Myocyte (in vitro differentiated cells): ENCODE measurements around the gene PRKCZ. TPM values are rescaled to one million over a fixed set of nuclear protein-coding genes. Genes with fewer than 3 reads are reported as not detected.

Experiments
- DNase-seq: peaks from one replicate; pipeline ENCODE4 v3.0.0-alpha.2; 2012; ENCODE audit warnings: low read depth
- total RNA-seq: library from RNA; depleted of rRNA; stranded (reverse); fragments of >200 nt; gene quantifications from 2 replicates; pipeline ENCODE4 v1.2.3, GENCODE V29; 2014

The PRKCZ gene
- total RNA-seq, 1 donor from 2014 or later, result 0.27 TPM

DNA sequence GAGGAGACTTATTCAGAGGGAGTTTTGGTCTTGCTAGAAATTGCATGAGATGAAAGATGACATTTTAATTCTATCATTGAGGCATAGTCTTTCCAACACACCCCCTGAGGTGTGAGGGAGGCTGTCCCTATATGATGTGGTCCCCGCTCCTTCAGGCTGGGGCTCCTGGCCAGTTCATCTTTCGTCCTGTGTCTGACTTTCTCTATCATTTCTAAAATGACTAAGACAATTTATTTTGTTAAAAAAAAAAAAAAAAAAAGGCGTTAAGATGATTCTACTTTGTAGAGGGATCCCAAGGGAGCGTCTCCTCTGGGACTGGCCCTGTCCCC lies 50.5 kb downstream of the PRKCZ start:
- DNase-seq, result no peak

DNA sequence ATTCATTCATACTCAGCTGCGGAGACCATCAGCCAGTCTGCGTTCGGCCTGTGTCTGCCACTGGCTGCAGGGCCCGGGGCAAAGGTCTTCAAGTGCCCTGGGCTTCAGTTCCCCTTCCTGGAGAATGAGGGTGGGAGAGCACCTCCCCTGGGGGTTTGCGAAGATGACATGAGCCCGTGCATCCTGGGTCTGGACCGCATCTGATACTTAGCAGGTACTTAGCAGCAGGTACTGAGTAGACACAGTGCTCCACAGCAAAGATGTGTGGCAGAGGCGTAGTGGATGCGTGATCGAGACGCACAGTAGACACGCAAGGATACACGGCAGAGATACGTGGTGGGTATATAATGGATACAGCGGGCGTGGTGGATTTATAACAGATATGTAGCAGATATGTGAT lies 51.3 kb downstream of the PRKCZ start:
- DNase-seq, result no peak

DNA sequence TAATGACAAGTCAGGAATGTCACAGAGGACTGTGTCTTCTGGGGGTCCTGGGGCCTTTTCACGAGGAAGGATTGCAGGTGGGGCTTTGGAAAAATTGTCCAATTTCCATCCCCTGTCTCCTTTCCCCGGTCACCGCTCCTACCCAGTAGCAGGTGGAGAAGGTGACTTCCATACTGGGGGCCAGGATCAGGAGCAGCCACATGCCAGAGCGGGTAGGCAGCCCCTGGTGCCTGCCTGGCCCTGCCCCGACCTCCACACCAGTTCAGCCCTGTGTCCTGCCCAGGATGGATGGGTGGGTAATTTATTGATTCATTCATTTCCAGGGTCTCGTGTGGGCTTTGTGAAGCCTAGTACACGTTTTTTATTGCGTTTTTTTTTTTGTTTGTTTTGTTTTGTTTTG lies 51.7 kb downstream of the PRKCZ start:
- no peak for DNase-seq

DNA sequence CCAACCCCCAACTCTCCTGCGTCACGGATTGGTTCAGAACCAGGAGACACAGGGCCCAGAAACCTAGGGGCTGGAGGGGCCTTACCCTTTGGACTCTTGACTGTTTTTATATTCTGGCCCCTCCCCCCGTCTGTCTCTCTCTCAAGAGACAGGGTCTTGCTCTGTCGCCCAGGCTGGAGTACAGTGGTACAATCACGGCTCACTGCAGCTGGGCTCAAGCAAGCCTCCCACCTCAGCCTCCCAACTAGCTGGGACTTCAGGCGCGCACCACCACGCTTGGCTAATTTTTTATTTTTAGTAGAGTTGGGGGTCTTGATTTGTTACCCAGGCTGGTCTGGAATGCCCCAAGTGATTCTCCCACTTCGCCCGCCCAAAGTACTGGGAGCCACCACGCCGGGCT lies 52.5 kb downstream of the PRKCZ start:
- DNase-seq, result no peak

DNA sequence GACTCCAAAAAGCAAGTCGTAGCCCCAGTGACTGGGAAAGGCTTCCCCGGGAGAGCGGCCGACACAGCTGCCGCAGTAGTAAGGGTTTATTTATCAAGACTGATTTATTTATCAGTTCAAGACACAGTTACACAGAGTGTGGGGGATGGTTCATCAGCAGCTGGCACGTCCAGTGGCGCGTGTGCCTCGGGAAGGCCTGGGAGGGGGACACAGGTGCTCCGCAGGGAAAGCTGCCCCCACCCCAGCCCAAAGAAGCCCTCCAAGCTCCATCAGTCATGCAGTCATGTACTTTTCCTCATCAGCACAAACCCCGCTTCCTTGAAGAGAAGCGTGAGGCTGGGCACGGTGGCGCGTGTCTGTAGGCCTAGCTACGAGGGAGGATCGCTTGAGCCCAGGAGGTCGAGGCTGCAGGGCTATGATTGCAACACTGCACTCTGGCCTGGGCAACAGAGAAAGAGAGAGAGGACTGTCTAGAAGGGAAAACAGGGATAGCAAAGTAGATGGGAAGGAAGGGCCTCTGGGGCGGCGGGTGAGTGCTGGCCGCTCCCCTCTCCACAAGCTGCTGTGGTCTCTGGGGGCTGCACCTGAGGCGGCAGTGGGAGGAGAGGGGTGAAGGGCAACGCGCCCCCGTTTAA lies 53.2 kb downstream of the PRKCZ start:
- no peak for DNase-seq

DNA sequence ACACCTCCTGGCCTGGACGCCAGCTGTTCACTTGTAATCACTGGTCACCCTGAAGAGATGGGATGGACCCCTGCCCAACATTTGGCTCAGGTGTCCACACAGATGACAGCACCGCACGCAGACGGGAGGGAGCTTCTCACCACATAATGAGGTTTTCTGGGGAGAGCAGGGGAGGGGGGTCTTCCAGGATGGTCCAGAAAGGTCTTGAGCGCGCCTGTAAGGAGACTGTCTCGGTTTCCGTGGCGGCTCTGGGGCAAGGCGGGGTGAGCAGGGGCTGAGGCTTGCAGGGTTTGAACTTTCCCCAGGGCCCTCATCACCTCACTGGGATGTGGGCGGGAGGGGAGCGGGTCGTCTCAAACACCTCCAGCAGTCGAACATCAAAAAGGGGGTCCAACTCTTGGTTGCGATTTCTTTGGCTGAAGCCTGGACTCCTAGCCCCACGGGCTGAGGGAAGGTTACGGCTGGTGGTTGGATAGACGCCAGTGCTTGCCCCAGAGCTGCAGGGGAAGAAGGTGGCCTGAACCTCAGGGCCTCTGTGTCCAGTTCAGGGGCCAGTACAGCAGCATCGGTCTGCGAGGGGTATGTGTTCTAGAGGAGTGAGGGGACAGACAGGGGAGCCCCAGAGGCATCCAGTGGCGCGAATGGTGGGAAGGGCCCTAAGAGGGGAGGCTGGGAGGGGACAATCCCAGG lies 53.8 kb downstream of the PRKCZ start:
- no peak for DNase-seq

DNA sequence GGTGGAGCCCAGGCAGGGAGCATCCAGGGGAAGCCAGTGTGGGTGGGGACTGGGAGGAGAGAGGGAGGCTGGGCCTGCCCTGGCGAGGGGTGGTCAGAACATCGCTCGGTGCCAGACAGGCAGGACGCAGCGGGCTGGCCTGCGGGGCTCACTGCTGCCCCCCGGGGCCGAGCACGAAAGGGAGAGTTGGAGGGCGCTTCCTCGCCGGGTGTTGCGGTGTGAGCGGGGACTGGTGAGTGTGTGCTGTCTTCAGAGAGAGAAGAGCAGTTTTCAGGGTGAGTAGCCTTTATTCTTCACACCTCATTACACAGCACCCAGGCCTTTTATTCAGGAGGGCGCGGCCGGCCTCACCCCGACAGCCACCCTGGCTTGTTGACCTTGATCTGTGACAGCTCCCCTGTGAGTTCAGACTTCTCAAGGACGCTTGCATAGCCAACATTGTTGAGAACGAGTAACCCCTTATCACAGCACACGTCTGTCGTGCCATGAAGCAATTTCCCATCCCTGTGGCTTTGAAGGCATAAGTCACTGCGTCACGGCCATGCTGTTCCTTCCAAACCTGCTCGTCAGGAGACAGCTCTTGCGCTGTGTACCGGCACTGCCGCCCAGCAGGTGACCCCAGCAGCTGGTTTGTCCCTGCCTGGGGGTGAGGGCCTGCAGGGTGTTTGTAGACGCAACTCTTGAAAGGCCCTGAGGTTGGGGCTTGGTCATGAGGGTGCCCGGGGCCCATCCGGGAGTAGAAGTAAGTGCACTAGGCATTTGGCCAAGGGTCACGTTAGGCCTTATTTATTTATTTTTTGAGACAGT lies 54.6 kb downstream of the PRKCZ start:
- DNase-seq, result no peak

DNA sequence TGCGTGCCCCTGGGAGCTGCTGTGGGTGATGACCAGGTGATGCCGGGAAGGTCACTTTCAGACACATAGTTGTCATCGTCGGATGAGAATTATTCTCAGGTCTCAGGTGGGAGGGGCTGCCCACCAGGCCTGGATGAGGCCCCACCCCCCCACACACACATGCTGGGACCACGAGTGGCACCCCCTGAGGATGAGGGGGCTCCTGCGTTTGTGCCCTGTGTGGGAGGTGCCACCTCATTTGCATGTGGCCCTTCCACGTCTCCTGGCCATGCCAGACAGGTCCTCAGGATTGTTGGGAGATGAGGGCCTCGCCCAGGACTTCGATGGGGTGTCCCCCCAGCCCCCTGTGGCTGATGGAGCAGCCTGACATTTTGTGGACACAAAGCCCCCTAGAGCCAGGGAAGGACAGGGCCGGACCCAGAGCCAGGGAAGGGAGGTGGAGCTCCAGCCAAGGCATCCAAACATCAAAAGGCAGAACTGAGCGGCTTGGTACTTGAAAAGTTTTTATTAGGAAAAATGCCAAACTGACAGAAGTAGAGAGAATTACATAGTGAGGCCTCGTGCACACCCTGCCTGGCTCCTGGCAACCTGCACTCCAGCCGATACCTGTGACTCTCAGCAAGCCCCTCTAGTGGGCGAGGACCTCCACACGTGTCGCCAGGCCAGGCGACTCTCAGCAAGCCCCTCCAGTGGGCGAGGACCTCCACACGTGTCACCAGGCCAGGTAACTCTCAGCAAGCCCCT lies 55.7 kb downstream of the PRKCZ start:
- DNase-seq, result no peak

DNA sequence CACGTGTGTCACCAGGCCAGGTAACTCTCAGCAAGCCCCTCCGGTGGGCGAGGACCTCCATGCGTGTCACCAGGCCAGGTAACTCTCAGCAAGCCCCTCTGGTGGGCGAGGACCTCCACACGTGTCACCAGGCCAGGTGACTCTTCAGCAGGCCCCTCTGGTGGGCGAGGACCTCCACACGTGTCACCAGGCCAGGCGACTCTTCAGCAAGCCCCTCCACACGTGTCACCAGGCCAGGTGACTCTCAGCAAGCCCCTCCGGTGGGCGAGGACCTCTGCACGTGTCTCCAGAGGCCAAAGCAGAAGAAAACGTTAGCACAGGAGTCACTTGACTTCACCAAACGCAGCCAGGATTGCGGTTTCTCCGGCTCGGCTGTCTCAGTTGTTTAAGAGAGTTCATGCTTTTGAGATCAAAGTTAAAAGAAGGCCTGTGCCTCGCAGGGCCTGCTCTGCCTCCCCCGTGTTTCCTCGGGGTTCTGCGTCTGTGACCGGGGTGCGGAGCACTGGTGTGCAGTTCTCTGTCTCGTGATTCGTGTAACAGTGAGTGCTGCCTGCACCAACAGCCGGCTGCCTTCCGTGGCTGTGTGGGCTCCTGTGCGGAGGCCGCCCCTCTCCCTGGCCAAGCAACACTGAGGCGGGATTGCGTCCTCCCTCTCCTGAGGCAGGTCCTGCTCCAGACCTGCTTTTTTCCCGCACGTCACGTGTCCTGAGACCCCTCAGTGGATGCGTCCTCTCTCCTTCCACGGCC lies 56.6 kb downstream of the PRKCZ start:
- DNase-seq, result no peak

DNA sequence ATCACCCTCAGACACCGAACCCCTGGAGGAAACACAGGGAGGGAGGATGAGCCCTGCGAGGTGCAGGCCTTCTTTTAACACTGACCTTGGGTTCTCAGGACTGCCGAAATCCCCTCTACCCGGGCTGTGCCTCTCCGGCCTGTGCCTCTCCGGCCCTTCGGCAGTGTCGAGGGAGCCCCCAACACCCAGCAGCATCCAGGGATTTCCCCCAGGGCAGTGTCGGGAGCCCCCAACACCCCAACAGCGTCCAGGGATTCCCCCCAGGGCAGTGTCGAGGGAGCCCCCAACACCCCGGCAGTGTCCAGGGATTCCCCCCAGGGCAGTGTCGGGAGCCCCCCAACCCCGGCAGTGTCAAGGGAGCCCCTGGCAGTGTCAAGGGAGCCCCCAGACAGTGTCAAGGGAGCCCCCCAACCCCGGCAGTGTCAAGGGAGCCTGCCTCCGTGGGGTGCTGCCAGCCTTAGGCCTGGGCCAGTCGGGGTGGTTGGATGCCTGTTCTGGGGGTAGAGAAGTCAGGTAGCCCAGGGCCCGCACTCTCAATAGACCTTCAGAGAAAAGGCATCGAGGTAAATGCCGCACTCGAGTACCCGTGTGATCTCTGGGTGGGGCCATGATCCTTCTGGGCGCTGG lies 57.5 kb downstream of the PRKCZ start:
- no peak for DNase-seq

DNA sequence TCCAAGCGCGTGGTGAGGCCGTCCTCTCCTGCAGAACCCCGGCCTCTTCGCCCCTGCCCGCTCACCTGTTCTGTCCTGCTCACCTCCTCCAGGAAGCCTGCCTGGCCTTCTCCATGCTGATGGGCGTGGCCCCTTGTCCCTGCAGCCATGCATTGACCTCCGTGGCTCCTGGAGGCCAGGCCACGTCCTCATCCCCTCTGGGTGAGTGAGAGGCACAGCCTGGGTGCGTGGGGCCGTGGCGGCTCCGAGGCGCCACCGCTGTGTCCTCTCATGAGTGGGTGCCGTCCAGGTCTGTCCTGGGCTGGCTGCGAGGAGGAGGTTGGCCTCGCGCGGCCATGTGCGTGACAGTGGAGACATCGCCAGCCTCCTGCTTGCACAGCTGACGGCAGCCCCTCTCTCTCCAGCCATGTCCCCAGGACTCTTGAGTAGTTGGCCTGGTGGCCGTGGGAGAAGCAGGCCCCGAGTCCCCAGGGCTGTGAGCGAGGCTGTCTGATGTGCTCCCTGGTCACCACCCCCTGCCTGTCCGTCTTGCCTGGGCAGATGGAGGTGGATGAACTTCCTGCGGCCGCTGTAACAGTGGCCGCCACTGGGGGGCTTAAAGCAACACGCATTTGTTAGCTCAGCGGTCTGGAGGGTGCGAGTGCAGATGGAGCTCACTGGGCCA lies 58.1 kb downstream of the PRKCZ start:
- DNase-seq, result no peak

DNA sequence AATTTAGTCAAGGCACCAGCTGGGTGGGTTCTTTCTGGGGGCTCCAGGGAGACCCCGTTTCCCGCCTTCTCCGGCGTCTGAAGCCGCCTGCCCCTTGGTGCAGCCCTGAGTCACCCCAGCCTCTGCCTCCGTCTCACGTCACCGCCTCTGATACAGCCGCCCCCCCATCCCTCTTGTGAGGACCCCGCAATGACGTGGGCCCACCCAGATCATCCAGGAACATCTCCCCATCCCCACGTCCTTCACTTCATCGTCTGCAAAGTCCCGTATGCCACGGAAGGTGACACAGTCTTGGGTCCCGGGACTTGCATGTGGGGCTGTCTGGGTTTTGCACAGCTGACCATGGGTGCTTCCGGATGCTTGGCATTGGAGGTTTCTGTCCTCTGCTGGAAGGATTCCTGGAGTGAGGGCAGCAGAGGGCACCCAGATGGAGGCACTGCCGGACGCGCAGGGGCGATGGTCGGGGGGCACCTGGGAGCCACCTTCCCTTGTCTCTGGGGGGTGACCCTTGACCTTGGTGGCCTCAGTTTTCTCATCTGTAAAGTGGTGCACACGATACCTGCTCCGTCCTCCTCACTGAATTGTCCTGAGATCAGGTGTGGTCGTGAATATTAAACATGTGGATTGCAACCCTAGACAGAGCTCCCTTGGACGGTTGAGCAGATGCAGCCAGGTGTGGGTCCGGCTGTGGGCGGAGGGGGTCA lies 58.8 kb downstream of the PRKCZ start:
- DNase-seq, result no peak

DNA sequence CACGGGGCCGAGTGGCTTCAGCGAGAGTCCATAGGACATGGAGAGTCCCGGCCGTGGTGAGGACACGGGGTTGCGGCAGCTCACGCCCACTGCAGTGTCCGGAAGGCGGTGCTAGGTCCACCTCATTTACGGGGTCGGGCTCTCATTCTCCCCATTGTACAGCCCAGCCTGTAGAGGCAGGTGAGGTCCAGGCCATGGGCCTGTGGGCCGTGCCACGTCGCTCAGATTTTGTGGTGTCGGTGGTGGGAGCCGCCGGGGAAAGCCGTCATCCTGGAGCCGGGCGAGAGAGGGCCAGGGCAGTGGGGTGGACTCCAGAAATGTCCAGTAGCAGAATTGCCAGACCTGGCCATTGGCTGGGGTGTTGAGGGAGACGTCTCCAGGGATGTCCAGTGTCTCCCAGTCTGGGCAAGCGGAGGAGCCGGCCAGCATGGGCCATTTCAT lies 59.4 kb downstream of the PRKCZ start:
- DNase-seq, result no peak

DNA sequence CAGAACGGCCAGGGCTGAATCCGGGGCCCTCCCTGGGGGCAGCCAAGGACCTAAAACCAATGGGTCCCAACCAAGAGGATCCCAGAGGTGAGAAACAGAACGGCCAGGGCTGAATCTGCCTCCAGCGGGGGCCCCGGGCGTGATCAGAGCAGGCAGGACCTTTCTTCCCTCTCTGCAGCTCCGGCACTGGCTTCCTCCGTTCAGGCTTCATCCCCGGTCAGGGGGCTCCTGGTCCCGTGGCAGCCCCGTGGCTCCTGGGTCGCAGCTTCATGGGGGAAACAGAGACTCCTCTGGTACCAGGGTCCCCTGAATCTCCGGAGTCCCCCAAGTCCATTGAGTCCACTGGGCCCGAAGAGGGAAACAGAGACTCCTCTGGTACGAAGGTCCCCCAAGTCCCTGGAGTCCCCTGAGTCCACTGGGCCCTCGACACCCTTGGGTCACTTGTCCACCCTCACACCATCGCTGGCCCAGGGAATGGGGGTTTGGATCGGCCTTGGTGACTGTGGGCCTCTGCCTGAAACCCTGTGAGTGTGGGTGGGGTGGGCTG lies 60.1 kb downstream of the PRKCZ start:
- no peak for DNase-seq

DNA sequence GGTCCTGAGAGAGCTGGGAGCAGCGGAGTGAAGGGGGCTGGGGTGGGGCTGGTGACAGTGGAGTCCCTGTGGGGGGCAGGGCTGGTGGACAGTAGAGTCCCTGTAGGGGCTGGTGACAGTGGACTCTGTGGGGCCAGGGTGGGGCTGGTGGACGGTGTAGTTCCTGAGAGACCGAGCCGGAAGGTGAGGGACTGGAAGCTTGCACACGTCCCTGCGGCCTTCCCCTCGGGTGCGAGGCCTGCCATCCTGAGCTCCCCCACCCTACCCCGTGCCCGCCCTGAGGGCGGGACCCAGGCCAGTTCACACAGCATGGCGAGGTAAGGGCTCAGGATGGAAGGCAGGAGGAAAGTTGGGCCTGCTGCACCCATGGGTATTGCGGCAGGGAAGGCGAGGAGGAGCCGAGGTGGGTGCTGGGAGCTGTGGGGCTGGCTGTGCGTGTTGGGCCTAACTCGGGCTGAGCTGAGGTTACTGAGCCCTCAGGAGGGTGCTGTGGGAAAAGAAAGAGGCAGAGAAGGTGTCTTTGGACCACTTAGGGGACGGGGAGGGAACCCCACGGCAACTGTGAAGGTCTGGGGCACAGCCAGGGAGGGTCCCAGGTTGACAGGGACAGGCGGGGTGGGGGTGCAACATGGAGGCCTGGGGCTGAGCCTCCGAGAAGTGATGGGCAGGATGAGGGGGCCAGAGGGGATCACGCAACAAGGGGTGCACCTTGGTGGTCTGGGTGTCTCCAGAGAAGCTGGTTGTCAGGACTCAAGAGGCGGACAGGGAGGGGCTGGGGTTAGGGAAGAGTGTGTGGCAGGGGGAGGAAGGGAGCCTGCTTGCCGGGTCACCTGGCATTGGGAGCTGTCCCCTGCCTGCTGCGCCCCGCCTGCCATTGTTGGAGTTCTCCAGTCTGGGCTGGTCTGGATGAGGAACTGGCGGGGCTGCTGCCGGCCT lies 60.8 kb downstream of the PRKCZ start:
- no peak for DNase-seq

DNA sequence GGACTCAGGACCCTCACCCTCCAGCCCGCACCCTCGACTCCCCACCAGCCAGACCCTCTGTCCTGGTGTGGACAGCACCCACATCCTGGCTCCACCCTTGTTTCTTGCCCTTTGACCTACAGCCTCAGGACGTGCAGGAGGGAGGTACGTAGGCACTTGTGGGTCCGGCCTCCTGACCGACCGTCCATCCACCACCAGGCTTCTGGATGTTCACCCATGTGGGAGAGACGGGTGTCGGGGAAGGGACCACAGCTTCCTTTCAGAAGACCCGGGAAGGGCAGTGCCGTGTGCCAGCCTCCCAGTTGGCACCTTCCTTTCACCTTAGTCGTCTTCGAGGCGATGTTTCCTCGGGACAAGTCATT lies 61.4 kb downstream of the PRKCZ start:
- DNase-seq, result no peak

DNA sequence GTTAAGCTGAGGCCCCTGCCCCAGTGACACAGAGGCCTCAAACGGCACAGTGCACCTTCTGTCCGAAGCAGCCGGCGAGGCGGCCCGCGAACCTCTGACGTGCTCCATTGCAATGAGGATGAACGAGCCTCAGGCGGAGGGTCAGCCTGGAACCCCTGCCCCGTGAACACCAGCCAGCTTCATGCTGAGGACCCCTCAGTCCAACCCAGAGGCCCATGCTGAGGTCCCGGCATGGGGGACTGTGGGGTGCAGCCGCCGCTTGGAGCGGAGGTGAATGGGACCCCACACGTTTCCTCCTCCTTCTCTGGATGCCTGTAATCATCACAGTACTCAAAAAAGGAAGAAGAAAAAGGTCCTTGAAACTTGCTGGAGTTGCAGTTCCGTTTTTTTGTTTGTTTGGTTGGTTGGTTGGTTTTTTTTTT lies 62.1 kb downstream of the PRKCZ start:
- no peak for DNase-seq

DNA sequence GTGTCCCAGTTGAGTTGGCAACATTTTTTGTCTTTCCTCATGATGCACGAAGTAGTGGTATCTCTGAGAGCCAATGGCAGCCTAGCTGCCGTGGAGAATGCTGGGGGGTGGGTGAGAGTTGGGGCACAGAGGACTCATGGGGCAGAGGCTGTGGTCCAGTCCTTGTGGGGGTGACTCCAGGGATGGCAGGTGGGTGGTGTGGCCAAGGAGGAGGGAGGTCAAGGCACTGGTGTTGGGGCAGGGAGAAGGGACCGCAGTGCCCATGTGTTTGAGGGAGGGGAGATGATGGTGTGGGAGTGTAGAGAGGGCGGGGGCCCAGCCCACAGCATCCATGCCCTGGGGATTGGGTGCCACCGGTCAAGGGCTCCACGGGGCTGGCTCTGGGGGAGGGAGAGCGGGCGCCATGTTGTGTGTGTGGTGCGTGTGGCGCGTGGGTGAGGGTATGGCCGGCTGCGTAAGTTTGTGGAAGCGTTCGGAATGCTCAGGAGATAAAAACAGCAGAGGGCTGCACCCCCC lies 63.5 kb downstream of the PRKCZ start:
- DNase-seq, result no peak
